ENCODE results near the gene CAPN3. TPM values are rescaled to one million over a fixed set of nuclear protein-coding genes. Genes with fewer than 3 reads are reported as not detected.

The CAPN3 gene
- total RNA-seq, 1 donor from 2014 or later = 1.8 TPM

GRCh38 chr15:42456971-42457370 lies 97.7 kb downstream of the CAPN3 start:
- H3K4me3 Mint-ChIP-seq (ENCODE audit: unreplicated experiment) = peak overlapping the region; percentile 47
- H3K36me3 Mint-ChIP-seq (ENCODE audit: unreplicated experiment) = no peaks in the 10 kb centered on the region

GRCh38 chr15:42457445-42458442 lies 98.4 kb downstream of the CAPN3 start:
- Mint-ChIP-seq H3K4me1 (ENCODE audit: low read depth, unreplicated experiment) (peaks cover 14% of the 10 kb centered on the region), H3K27me3 (ENCODE audit: unreplicated experiment) (no peaks in the 10 kb centered on the region), H3K27ac (ENCODE audit: unreplicated experiment) (peak overlapping the region; percentile 57), H3K4me3 (ENCODE audit: unreplicated experiment) (no peak overlapping the region), H3K9me3 (ENCODE audit: unreplicated experiment) (peaks cover 3% of the 10 kb centered on the region), H3K36me3 (ENCODE audit: unreplicated experiment) (no peaks in the 10 kb centered on the region)
- TF ChIP-seq CTCF (IDR thresholded peaks at IDR 0.05; ENCODE audit: partially characterized antibody, unreplicated experiment) = no peak
- no peak for DNase-seq

More at GRCh38 chr15:42456971-42457370, 97.7 kb downstream of the CAPN3 start:
- no peak for DNase-seq
- H3K4me1 Mint-ChIP-seq (ENCODE audit: low read depth, unreplicated experiment) = peaks cover 14% of the 10 kb centered on the region
- H3K27me3 Mint-ChIP-seq (ENCODE audit: unreplicated experiment) = no peaks in the 10 kb centered on the region
- H3K9me3 Mint-ChIP-seq (ENCODE audit: unreplicated experiment) = peaks cover 3% of the 10 kb centered on the region
- no peak for TF ChIP-seq CTCF (IDR thresholded peaks at IDR 0.05; ENCODE audit: partially characterized antibody, unreplicated experiment)
- H3K27ac Mint-ChIP-seq (ENCODE audit: unreplicated experiment) = peak overlapping the region; percentile 25

GRCh38 chr15:42461261-42461660 lies 102.0 kb downstream of the CAPN3 start:
- no peak overlapping the region for H3K27ac Mint-ChIP-seq (ENCODE audit: unreplicated experiment)

More at GRCh38 chr15:42461261-42461660, 102.0 kb downstream of the CAPN3 start:
- peaks cover 3% of the 10 kb centered on the region for H3K9me3 Mint-ChIP-seq (ENCODE audit: unreplicated experiment)
- H3K36me3 Mint-ChIP-seq (ENCODE audit: unreplicated experiment) = no peaks in the 10 kb centered on the region
- no peak for TF ChIP-seq CTCF (IDR thresholded peaks at IDR 0.05; ENCODE audit: partially characterized antibody, unreplicated experiment)
- peaks cover 14% of the 10 kb centered on the region for H3K4me1 Mint-ChIP-seq (ENCODE audit: low read depth, unreplicated experiment)
- no peak for DNase-seq
- peaks cover 2% of the 10 kb centered on the region for H3K27me3 Mint-ChIP-seq (ENCODE audit: unreplicated experiment)
- H3K4me3 Mint-ChIP-seq (ENCODE audit: unreplicated experiment) = no peak overlapping the region

Other genes with a start within 250 kb of the CAPN3 start
- gene PLA2G4F, start 202.9 kb upstream of the CAPN3 start, total RNA-seq (ENCODE audit: unreplicated experiment) = not detected
- gene VPS39, start 151.2 kb upstream of the CAPN3 start, total RNA-seq (ENCODE audit: unreplicated experiment) = 94.4 TPM
- 17.8 TPM for gene GANC, start 86.3 kb upstream of the CAPN3 start, total RNA-seq (ENCODE audit: unreplicated experiment)
- 41.1 TPM for gene TMEM87A, start 86.1 kb upstream of the CAPN3 start, total RNA-seq (ENCODE audit: unreplicated experiment)
- 37.2 TPM for gene ZNF106, start 131.6 kb downstream of the CAPN3 start, total RNA-seq (ENCODE audit: unreplicated experiment)
- gene SNAP23, start 136.1 kb downstream of the CAPN3 start, total RNA-seq (ENCODE audit: unreplicated experiment) = 15.2 TPM
- gene LRRC57, start 189.3 kb downstream of the CAPN3 start, total RNA-seq (ENCODE audit: unreplicated experiment) = 38.5 TPM
- 24.5 TPM for gene HAUS2, start 189.3 kb downstream of the CAPN3 start, total RNA-seq (ENCODE audit: unreplicated experiment)
- 45.1 TPM for gene STARD9, start 216.1 kb downstream of the CAPN3 start, total RNA-seq (ENCODE audit: unreplicated experiment)

All from glutamatergic neuron (in vitro differentiated cells).